Left colon (tissue), 2 donors: ENCODE measurements around the gene CLIP4. TPM values are rescaled to one million over a fixed set of nuclear protein-coding genes. Genes with fewer than 3 reads are reported as not detected.
A peak's percentile ranks its signal among the peaks of the same experiment; 100 is the strongest.
"Not testable (repeated sequence)": the region's sequence is repeated elsewhere in the genome, so short reads cannot be mapped to it uniquely, and the experiment has no call there.

Experiments
- ATAC-seq: fragments of 200-7000 bp; cut with Tn5 transposase; one replicate; pipeline ENCODE4 v1.9.1; 2020; ENCODE audit warnings: mild to moderate bottlenecking, moderate library complexity
- DNase-seq, 2 donors: peaks; one replicate each; pipeline ENCODE4 v3.0.0-alpha.2; 2020
- intact Hi-C, 2 donors: fragments of 100-400 bp; cut with DNase I in 1 of 2; cut with micrococcal nuclease in 1 of 2; formaldehyde crosslinking; loops; one replicate each; pipeline versions ENCODE4 v1.11.2 to v1.14.0; 2022; cut with DNase I, micrococcal nuclease
- total RNA-seq, 2 donors: library from RNA; stranded (reverse); fragmentation: NEBNext Ultra II Directional; extraction: Animal tissue kit (Norgen Biotek cat#: 25700); gene quantifications; one replicate each; pipeline ENCODE4 v1.2.1, GENCODE V29; 2021
- donor health status: DM: no; HTN: no; CAD: no.
- donor health status: DM: yes; HTN: yes; CAD: no.

Gene CLIP4
- total RNA-seq, 2 donors from 2014 or later, result 3.5 to 7.3 TPM

DNA sequence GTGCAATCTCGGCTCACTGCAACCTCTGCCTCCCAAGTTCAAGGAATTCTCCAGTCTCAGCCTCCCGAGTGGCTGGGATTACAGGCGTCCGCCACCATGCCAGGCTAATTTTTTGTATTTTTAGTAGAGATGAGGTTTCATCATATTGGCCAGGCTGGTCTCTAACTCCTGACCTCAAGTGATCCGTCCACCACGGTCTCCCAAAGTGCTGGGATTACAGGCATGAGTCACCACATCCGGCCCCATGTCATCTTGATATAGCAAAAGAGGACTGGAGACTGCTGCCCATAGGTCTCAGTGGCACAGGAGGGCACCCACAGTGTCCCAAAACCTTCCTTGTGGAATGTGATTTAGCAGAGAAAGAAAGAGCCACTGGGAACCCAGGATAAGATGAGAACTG is 24.9 kb upstream of the CLIP4 start:
- intact Hi-C loops, ATAC-seq, DNase-seq: not testable (repeated sequence)

DNA sequence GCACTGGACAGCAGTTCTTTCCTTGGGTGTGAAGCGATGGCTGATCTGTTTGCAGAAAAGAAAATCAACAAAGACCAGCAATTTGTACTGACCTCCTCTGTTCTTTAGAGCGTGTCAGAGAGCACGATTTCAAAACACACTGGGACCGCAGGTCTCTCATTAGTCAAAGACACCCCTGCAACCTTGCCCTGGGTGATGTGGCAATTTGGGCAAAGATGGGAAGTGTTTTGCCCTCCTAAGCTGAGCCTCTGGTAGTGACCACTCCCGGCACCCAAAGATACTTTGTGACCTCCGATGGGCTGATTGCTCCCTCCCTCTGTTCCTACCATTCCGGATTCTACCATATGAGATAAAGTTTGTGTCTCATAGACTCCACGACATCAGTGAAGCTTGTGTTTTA is 18.2 kb upstream of the CLIP4 start:
- DNase-seq (no peak), ATAC-seq (no peak)
- intact Hi-C loops, result no loop called here

DNA sequence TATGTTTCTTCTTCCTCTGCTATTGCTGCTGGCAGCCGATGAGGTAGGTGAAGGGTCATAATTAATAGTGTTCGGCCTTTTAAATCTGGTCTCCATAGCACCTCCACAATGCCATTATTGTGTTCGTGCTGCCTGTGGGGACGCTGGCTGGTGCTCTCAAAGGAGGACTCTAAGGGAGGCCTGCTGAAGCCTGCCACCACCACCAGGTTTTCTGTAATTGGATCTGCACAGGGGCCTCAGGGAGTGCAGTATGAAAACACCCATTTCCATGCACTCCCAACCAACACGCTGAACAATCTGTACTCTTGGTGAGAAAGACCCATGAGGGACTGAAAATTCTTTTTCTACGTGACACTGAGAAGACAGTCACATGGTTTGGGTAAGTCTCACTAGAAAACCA is 17.6 kb upstream of the CLIP4 start:
- DNase-seq (no peak), ATAC-seq (no peak)
- intact Hi-C loops, result no loop called here

DNA sequence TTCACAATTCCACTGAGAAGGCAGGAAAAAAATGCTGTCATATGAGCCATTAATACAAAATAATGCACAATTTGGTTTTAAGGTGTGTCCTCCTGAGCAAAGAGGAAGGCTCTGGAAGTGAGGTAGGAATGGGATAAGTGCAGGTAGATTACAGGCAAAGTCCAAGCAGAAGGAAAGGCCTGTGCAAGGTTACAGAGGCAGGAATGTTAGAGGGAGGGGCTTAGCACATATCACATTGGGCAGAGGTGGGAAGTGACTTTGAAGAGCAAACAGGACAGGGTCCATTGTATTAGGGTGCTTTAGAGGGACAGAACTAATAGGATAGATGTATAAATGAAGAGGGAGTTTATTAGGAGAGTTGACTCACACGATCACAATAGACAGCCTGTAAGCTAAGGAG is 14.7 kb upstream of the CLIP4 start:
- no peak for ATAC-seq
- DNase-seq, result no peak
- intact Hi-C loops, result no loop called here

DNA sequence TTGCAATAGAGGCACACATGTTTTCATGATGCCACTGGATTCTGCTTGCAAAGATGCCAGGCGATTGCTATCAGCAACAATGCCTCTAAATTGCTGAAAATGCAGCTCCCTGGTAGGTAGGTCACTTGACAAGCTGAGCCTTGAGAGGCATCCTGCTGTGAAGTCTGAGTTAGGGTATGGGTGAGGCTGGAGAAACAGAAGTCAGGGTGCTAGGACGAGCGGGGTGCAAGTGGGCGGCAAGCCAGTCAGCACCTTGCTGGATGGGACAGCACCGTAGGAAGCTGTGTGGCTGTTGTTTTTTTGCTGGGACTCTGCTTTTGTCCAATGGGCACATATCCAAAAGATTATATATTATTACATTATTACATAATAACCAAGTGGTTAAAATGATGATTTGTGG is 10.5 kb upstream of the CLIP4 start:
- intact Hi-C loops, result no loop called here
- no peak for DNase-seq
- ATAC-seq, result no peak

DNA sequence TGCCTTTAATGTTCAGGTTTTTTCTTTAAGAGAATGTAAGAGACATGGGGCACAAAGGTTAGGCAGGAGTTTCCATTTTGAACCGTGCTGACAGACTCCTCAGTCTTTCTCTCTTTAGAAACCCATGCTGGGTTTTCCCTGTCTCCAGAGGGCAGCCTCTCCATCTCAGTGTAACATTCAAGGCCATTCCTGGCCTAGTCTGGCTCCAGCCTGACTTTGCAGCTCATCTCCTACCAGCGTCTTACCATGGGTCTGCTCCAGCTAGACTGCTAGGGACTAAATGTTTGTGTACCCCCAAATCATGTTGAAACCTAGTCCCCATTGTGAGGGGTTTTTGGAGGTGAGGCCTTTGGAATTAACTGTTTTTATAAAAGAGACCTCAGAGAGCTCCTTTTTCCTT is 9.8 kb upstream of the CLIP4 start:
- intact Hi-C loops, result no loop called here
- DNase-seq (no peak), ATAC-seq (no peak)

DNA sequence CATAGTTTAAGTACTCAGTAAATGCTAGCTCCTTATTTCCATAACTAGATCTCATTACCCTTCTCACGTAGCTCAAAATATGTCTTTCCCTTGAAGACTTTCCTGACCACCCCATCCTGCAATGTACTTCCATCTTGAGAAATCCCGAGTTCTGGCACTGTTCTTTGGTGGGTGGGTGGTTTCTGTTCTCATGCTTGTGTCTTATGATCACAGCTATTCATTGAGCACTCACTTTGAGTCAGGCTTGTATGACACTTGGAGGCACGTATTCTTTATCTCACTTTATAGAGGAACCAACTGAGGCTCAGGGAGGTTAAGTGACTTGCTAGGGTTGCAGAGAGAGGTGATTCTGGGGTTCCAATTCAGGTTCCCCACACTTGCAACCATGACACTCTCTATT is 9.0 kb upstream of the CLIP4 start:
- intact Hi-C loops, result no loop called here
- no peak for DNase-seq
- no peak for ATAC-seq

DNA sequence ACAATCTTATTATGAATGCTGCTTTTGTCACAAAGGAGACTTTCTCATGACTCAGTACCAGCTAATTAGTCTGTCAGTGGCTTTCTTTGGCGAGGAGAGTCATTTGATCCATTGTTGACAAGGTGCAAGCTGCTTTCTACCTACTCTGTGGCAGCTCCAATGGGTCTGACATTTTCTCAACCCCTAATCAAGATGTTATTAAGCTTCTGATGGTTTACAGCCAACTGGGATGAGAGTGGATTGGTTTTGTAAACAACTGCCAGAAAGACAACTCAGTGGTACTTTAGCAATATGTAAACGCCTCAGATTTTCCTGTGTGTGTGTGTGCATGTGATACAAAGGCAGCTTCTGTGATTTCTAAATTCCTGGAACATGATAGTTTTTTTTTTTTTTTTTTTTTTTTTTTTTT is 8.2 kb upstream of the CLIP4 start:
- intact Hi-C loops, result no loop called here
- DNase-seq (no peak), ATAC-seq (no peak)

DNA sequence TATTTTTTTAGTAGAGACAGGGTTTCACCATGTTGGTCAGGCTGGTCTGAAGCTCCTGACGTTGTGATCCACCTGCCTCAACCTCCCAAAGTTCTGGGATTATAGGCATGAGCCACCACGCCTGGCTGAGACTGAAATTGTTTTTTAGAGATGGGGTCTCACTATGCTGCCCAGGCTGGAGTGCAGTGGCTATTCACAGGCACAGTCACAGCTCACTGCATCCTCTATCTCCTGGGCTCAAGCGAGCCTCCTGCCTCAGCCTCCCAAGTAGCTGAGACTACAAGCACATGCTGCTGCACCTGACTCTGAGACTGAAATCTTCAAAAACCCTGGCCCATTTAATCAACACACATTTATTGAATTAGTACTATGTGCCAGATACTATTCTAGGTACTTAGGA is 7.7 kb upstream of the CLIP4 start:
- intact Hi-C loops, ATAC-seq: not testable (repeated sequence)

DNA sequence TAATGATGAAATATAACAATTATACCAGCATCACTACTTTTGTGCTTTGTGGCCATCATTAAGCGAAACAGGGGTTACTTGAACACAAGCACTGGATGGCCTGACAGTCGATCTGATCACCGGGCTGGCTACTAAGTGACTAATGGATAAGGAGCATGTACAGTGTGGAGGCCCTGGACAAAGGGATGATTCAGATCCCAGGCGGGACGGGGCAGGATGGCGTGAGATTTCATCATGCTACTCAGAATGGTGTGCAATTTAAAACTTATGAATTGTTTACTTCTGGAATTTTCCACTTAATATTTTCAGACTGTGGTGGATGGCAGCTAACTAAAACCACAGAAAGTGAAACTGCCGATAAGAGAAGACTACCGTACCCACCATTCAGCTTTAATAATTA is 7.0 kb upstream of the CLIP4 start:
- DNase-seq (no peak), ATAC-seq (no peak)
- intact Hi-C loops, result no loop called here

More for the DNA sequence above, 7.7 kb upstream of the CLIP4 start:
- not testable (repeated sequence) for DNase-seq

DNA sequence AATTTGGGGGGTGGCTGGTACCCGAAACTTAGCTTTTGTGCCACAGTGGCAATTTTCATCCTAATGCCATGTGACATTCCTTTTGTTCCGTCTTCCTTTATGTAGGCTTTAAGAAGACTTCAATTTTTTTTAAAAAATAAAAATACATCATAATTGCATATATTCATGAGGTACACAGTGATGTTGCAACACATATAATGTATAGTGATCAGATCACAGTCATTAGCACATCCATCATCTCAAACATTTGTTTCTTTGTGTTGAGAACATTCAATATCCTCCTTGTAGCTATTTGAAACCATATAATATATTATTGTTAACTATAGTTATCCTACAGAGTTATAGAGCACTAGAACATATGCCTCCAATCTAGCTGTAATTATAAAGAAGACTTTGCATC is 6.0 kb upstream of the CLIP4 start:
- no peak for DNase-seq
- intact Hi-C loops, result no loop called here
- ATAC-seq, result no peak

DNA sequence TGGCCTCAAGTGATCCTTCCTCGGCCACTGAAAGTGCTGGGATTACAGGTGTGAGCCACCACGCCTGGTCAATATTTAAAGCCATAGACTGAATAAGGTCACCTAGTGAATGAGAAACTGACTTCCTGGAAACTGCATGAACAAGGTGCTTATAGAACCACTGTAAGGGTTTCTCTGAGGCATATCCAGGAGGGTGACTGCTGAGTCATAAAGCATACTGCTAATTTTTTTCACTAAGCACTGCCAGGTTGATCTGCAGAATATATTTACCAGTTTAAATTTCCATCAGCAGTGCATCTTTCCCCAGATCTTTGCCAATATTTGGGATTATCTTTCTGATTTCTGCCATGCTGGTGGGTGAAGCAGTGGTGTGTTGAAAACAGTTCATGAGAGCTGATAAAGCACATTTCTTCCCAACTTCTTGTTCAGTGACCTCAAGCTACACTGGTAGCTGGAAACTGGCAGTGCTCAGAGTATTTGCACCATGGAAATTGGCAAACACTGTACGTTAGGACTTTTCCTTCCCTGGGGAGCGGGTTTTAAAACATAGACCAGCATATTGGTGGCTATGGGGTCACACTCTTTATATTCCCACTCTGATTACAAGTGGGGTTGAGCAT is 4.2 kb upstream of the CLIP4 start:
- DNase-seq, result no peak
- ATAC-seq, result no peak
- intact Hi-C loops, result no loop called here

DNA sequence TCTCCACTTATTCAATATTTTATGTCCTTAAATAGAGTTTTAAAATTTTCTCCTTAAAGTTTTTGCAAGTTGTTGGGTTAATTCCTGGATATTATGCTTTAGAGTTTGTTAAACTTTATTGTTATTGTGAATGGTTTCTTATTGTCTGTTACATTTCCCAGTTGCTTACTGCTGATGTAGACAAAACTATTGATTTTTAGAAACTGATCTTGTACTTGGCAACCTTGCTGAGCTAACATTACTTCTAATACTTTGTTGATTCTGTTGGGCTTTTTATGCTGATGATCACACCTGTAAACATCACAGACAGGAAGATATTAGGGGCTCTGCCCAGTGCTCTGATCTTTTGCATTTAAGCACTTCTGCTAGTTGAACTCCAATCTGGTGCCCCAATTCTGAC is 2.8 kb upstream of the CLIP4 start:
- DNase-seq, result no peak
- no peak for ATAC-seq
- intact Hi-C loops, result no loop called here

DNA sequence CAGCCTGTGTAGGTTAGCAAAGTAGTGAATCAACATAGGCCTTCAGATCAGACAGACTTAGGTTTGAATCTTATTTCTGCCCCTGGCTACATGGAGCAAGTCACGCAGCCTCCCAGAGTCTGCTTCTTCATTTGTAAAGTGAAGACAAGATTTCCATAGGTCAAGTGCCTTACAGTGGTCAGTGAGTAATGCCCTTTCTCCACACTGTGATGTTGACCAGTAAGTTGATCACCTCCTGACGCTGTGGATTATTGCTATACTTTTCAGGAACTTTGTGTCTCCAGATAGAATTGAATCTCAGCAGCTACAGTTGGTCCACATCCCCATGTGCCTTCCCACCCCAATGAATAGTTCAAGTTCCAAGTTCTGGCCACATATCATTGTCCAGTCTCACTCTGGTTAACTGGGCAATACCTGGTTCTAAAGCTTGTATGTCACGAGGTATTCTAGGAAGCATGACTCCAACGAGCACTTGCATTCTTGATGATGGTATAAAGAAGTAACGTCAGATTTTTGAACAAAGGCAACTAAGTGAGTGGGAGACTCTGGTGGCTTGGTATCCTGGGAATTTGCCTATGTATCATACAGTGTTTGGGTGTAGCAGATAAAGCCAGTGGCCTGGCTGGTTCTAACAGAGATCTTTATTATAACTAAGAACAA is 2.1 kb upstream of the CLIP4 start:
- no peak for ATAC-seq
- no peak for DNase-seq
- intact Hi-C loops, result no loop called here

DNA sequence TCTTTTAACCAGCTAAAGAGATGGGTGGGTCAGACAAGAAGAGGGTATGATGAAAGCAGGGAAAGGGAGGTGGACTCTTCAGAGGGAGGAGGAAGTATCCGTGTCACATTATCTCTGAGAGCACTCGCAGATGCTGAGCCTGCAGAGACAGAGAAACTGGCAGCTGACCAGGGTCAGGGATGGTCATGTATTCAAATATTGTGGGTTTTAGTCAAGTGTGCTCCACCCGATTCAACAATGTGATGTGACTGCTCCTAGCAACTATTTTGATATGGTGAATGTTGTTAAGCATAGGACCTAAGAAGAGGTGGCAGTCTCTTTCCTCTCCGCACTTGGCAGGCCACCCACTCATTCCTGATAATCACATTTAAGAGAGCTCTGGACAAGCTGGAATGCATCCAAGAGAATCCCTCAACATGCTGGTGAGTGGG is 1.3 kb upstream of the CLIP4 start:
- peak; percentile 43 to 61 for DNase-seq
- intact Hi-C loops, result no loop called here
- ATAC-seq, result no peak

DNA sequence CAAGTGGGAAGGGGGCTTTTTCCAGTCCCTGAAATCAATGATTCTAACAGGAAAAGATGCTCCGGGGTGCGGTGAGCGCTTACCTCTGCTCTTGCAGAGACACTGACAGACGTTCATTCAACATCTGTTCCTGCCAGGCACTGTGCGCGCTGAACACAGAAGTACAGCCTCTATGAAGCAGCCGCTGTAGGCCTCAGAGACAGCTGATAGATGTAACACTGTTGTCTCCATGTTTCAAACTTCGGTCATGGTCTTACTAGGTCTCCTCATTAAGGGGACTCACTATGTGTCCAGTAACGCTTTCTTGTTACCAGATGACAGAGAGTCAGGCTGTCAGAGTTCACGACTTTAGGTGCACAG is 649 bp upstream of the CLIP4 start:
- DNase-seq, result peak in 1 of 2 donors; percentile 7
- intact Hi-C loops, result no loop called here
- no peak for ATAC-seq

DNA sequence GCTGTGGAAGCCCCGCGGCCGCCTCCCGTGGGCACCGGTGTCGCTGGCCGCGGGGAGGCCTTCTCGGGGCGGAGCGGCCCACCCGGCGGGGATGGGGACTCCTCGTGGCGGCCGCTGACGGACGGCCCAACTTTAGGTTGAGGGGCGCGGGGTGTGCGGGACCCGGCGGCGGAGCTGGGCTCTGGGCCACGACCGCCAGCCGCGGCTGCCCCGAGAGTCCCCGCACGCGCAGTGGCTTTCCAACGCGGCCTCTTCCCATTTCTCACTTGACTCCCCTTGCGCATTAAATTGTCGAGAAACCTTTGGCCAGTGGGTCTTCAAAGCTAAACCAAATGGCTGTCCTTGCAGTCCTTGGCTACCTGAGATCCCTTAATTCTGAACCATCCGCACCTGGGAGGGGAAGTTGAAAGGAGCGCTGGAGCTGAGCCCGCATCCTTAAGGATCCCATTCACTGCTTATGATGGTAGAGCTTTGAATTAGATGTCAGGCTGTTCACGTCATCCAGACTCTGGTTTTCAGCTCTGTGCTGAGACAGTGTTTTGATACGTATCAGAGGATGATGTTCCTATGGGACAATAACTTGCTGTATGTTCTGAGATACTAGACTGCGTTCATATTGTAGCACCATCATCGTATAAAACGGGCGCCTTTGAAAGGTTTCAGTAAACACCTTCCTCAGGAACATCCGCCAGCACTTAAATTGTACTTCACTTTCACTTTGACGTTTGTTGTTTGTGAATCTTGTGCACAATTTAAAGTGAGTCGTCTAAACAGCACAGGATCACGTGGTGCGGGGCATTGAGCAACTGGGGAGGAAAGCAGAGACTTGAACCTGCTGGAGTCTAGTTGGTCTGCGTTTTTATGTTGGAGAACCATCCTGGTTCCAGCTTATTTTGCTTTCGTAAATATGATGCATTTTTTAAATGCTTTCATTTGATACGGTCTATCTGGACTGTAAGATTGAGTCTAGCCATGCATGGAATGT is 874 bp downstream of the CLIP4 start:
- intact Hi-C loops, result no loop called here
- ATAC-seq (peak; percentile 26), DNase-seq (peak; percentile 55 to 64)

DNA sequence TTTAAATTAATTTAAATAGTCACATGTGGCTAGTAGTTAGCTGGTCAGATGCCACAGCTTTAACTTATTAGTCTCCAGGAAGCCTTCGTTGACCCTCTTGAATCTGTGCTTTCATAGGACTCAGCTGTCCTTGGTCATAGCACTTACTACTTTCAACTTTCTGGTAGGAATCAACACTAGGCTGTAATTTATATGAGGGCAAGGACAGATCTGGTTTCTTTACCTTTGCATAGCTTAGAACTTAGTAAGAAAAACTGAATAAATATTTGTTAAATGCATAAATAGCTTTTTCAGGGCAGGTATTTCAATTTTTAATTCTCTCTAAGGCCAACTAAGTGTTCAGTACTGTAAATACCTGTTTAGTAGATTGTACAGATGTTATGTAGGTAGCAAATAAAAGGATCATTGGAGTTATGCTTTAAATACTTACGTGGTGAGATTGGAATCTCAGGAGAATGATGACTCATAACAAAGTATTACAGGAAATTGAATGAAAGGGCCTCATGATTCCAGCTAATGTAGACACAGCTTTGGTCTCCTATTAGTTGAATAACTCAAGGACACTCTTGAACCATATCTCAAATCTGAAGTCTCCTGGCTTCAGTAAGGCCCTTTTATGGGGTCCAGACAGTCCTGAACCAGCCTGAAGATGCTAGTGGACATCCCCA is 2.6 kb downstream of the CLIP4 start:
- no peak for ATAC-seq
- intact Hi-C loops, result no loop called here
- DNase-seq, result no peak

DNA sequence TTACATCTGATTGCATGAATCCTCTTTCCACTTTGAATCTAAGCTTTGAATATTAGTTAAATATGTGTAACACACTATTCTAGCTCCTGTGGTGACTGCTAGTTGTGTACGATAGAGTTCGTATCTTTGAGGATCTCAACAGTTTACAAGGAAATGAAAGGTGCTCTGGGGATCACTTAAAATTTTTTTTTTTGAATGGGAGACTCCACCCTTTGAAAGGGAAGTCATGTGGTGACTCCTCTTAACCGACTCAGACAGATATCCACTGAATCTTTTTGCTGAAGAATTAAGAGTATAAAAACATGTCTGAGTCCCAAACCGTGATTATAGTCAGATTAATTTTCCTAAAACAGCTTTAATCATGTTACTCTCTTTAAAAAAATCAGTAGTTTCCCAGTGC is 4.0 kb downstream of the CLIP4 start:
- intact Hi-C loops, result no loop called here
- DNase-seq, result no peak
- no peak for ATAC-seq
